GM19193 (cell line): ENCODE measurements around the gene FAM229A.

ENCODE experiments used
- POLR2A ChIP-seq: IDR thresholded peaks from 4 replicates; pipeline ENCODE4 v1.6.1; 2011; ENCODE audit not compliant: insufficient read depth, insufficient read length; ENCODE audit errors: extremely low read depth

Gene FAM229A

GRCh38 chr1:32321712-32322291 lies 40.5 kb downstream of the FAM229A start:
- TF ChIP-seq POLR2A, result no peak

- TF ChIP-seq POLR2A, result no peak
These were observed 44.0 kb downstream of the FAM229A start for GRCh38 chr1:32318127-32318869.

GRCh38 chr1:32316903-32317277 lies 45.4 kb downstream of the FAM229A start:
- TF ChIP-seq POLR2A, result no peak

- TF ChIP-seq POLR2A, result no peak
These were observed 50.4 kb downstream of the FAM229A start for GRCh38 chr1:32311709-32312393.
